ENCODE data around the gene RNF220. TPM values are rescaled to one million over a fixed set of nuclear protein-coding genes. Genes with fewer than 3 reads are reported as not detected.

Gene RNF220
- total RNA-seq, 6 experiments from 2014 or later: 19.2 to 57.9 (median 23.0) TPM

DNA sequence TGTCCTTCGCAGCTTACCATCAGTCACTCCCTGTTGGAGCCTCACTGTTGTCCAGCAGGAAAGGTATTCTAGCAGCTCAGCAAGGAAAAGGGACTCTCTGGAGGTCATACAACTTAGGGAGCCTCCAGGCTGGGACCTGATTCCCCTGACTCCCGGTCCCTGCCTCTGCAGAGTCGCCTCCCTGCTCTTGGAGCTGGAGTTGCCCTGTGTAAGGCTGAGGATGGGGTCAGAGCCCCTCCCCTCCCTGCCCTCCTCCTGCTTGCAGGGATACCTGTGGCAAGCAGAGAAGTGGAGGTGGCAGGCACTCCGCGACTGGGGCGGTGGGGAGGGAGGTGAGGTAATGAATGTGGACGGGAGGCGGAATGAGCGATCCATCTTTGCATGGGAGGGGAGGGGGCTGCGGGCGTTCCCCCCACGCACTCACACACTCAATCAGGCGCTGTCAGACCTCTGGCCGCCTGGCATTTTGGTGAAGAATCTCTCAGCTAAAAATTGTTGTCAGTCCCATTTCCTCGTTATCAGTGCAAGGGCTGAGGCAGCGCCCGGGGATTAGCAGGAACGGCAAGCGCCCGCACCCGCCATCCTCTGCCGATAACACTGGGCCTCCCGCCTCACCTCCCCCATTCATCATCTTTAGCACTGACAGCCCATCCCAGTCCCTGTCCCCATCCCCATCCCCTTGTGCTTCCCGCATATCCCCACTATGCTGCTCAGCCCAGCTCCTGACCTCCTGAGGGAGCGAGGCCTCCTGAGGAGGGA, 204.9 kb downstream of the RNF220 start:
- intact Hi-C loops (cut with DNase I): loop anchor here (5.0 kb wide), 1 partner anchor 42 kb away; no protein-coding TSS in a partner anchor
- no peak for TF ChIP-seq POLR2A (IDR thresholded peaks at IDR 0.05)
- TF ChIP-seq CTCF (IDR thresholded peaks at IDR 0.05): no peak
- H3K36me3 ChIP-seq: no peaks in the 10 kb centered on the region
- no peaks in the 10 kb centered on the region for H3K4me1 ChIP-seq
- no peak overlapping the region for H3K4me3 ChIP-seq
- WGBS (ENCODE audit: insufficient coverage, low coverage, low lambda C conversion rate, missing lambda C conversion rate): 87% methylated on average over 10 of the region's 25 CpGs
- H3K27ac ChIP-seq: no peak overlapping the region
- no peaks in the 10 kb centered on the region for H3K9me3 ChIP-seq
- no peak for DNase-seq
- no peaks in the 10 kb centered on the region for H3K27me3 ChIP-seq
- ATAC-seq: no peak

- 43% methylated on average over 4 of the region's 12 CpGs for WGBS (ENCODE audit: insufficient coverage, low coverage, low lambda C conversion rate, missing lambda C conversion rate)
- no peak for ATAC-seq
- H3K27ac ChIP-seq: no peak overlapping the region
- H3K9me3 ChIP-seq: no peaks in the 10 kb centered on the region
- H3K27me3 ChIP-seq: no peaks in the 10 kb centered on the region
- no peak for TF ChIP-seq CTCF (IDR thresholded peaks at IDR 0.05)
- no peak for TF ChIP-seq POLR2A (IDR thresholded peaks at IDR 0.05)
- intact Hi-C loops (cut with DNase I): loop anchor here (5.0 kb wide), 1 partner anchor 42 kb away; no protein-coding TSS in a partner anchor
- H3K36me3 ChIP-seq: no peaks in the 10 kb centered on the region
- DNase-seq: no peak
- H3K4me1 ChIP-seq: no peaks in the 10 kb centered on the region
- H3K4me3 ChIP-seq: no peak overlapping the region
Observed at GRCh38 chr1:44610527-44611148, 205.6 kb downstream of the RNF220 start.

- WGBS (ENCODE audit: insufficient coverage, low coverage, low lambda C conversion rate, missing lambda C conversion rate): 67% methylated on average over 5 of the region's 5 CpGs
- intact Hi-C loops (cut with DNase I): loop anchor here (5.0 kb wide), 1 partner anchor 41 kb away; no protein-coding TSS in a partner anchor
- TF ChIP-seq POLR2A (IDR thresholded peaks at IDR 0.05) (no peak), CTCF (IDR thresholded peaks at IDR 0.05) (no peak)
- no peaks in the 10 kb centered on the region for H3K9me3 ChIP-seq
- H3K4me1 ChIP-seq: no peaks in the 10 kb centered on the region
- ATAC-seq (no peak), DNase-seq (no peak)
- no peaks in the 10 kb centered on the region for H3K27me3 ChIP-seq
- H3K4me3 ChIP-seq: no peak overlapping the region
- H3K27ac ChIP-seq: no peak overlapping the region
- H3K36me3 ChIP-seq: no peaks in the 10 kb centered on the region
Observed at GRCh38 chr1:44611419-44611818, 206.4 kb downstream of the RNF220 start.

GRCh38 chr1:44611866-44612265, 206.8 kb downstream of the RNF220 start:
- Histone ChIP-seq H3K4me3 (no peak overlapping the region), H3K9me3 (no peaks in the 10 kb centered on the region), H3K27me3 (no peaks in the 10 kb centered on the region), H3K4me1 (peaks cover 0 to under 1% (median 0%) of the 10 kb centered on the region in 4 donors), H3K27ac (no peak overlapping the region), H3K36me3 (no peaks in the 10 kb centered on the region)
- WGBS (ENCODE audit: insufficient coverage, low coverage, low lambda C conversion rate, missing lambda C conversion rate): 40% methylated on average over 3 of the region's 4 CpGs
- TF ChIP-seq CTCF (IDR thresholded peaks at IDR 0.05): no peak
- no peak for TF ChIP-seq POLR2A (IDR thresholded peaks at IDR 0.05)
- ATAC-seq: no peak
- intact Hi-C loops (cut with DNase I): loop anchor here (5.0 kb wide), 1 partner anchor 40 kb away; no protein-coding TSS in a partner anchor
- DNase-seq: no peak
